NCI-H1417 (cell line): Measurements from ENCODE around the gene SGMS2.
A peak's percentile ranks its signal among the peaks of the same experiment; 100 is the strongest.
"Not testable (repeated sequence)": the region's sequence is repeated elsewhere in the genome, so short reads cannot be mapped to it uniquely, and the experiment has no call there.

Experiments
- DNase-seq, 3 experiments: peaks; one replicate each; lab custom pipeline; 2025; lab: John Stamatoyannopoulos, UW

SGMS2 gene

GRCh38 chr4:107908377-107908776, 83.6 kb downstream of the SGMS2 start:
- DNase-seq: no peak

GRCh38 chr4:107913283-107913899, 88.7 kb downstream of the SGMS2 start:
- DNase-seq: peak; percentile 39 to 83 (median 60)

DNA sequence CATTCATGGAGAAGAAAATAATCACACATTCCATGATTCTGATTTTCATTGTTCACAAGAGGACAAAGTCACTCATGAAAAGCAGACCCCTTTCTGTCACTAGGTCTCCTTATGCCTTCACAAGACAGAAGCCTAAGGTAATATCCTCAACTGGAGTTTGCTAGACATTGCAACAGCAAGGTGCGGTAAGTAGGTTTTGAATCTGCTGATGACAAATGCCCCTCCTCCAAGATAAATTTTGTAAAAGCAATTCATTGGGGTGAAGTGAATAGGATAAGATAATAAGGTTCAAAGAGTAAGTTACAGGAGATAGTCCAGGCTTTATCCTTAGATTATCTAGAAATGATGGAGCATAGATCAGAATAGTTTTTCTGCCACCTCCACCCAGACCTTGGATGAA, 90.5 kb downstream of the SGMS2 start:
- DNase-seq: no peak

DNA sequence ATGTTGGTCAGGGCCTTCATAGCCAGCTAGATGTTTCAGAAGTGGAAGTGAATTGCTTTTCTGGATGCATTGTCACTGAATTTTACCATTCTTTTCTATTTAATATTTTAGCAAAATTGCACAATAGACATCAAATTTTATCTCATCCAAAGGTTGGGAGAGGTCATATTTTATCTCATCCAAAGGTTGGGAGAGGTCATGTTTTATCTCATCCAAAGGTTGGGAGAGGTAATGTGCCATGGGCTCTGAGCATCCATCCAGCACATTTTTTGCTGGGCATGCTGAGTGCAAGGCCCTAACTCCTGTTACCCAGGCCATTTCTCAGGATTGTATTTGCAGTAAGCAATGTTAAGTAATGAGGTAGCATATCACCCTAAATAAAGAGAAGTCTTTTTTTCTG, 91.9 kb downstream of the SGMS2 start:
- DNase-seq: no peak

DNA sequence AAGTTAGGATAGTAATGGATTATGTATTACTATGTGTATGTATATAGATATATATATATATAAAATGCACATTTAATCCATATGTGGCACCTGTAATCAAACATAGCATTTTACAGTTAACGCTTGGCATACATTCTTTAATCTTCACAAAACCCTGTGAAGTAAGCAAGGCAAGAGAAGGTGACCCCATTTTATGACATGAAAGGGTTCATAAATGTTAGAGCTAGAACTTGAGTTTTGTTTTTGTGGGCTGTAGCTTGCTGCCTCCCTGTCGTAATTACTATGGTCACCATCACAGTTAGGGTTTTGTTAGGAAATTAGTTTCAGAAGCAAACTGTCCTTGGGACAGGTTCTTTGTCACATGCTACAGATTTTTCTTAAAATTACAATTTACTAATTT, 92.8 kb downstream of the SGMS2 start:
- no peak for DNase-seq

- no peak for DNase-seq
These were observed 98.0 kb downstream of the SGMS2 start for GRCh38 chr4:107922486-107923473.

DNA sequence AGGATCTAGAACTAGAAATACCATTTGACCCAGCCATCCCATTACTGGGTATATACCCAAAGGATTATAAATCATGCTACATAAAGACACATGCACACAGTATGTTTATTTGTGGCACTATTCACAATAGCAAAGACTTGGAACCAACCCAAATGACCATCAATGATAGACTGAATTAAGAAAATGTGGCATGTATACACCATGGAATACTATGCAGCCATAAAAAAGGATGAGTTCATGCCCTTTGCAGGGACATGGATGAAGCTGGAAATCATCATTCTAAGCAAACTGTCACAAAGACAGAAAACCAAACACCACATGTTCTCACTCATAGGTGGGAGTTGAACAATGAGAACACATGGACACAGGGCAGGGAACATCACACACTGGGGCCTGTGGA, 101.0 kb downstream of the SGMS2 start:
- DNase-seq: not testable (repeated sequence)

DNA sequence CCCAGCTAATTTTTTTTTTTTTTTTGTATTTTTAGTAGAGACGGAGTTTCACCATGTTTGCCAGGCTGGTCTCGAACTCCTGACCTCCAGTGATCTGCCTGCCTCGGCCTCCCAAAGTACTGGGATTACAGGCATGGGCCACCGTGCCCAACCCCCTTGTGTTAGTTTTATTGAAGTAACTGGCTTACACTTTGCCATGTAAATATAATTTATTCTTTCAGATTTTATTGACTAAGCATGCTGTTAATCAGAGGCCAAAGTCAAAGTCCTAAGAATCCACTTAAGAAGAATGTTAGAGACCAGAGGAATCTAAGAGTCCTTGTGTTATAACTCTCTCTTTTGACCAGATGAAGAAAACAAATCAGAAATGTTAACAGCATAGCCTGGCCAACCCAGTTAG, 102.1 kb downstream of the SGMS2 start:
- not testable (repeated sequence) for DNase-seq

GRCh38 chr4:107930821-107931774, 106.4 kb downstream of the SGMS2 start, which contains the start of gene CYP2U1:
Gene CYP2U1 (plus strand): TSS chr4:107931549. CDS start chr4:107931644, 95 bp downstream.
- peak; percentile 55 to 90 (median 90) for DNase-seq

GRCh38 chr4:107931775-107932321, 107.1 kb downstream of the SGMS2 start:
- peak; percentile 31 to 81 (median 81) for DNase-seq

- no peak for DNase-seq
These were observed 110.5 kb downstream of the SGMS2 start for GRCh38 chr4:107935246-107935645.

- no peak for DNase-seq
These were observed 112.3 kb downstream of the SGMS2 start for GRCh38 chr4:107937040-107937439.

DNA sequence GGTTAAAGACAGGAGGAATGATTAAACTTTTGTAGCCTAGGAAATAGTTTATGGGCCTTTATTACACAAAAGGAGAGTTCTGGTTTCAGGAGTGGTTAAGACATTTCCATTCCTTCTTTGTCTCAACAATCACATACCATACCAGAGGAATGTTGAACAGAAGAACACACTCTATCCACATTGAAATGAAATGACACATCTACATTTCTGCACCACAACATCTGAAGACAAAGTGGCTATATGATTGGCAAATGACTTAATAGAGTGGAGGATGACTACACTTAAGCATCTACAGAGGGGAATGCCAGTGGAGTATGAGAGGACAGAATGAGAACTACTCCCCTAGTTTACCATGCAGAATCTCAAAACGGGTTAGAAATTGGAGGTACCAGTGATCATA, 114.6 kb downstream of the SGMS2 start:
- no peak for DNase-seq

- DNase-seq: no peak
These were observed 121.1 kb downstream of the SGMS2 start for GRCh38 chr4:107945809-107946208.

GRCh38 chr4:107950746-107951540, 126.2 kb downstream of the SGMS2 start:
- DNase-seq: no peak

GRCh38 chr4:107951551-107951950, 126.8 kb downstream of the SGMS2 start:
- DNase-seq: no peak

DNA sequence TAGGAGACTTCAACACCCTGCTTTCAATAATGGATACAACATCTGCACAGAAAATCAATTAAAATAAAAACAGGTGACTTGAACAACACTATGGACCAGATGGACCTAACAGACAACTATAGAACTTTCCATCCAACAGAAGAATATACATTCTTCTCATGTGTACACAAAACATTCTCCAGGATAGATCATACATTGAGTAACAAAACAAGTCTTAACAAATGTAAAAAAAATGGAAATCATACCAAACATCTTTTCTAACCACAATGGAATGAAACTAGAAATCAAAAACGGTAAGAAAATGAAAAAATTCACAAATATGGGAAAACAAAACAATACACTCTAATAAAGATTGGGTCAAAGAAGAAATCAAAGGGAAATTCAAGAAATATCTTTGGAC, 131.3 kb downstream of the SGMS2 start:
- no peak for DNase-seq
